Activated CD4-positive, alpha-beta T cell treated with anti-CD3 and anti-CD28 coated beads for 24 hours (primary cell): ENCODE results near the gene AVEN.

Source experiments
- DNase-seq, 2 donors: peaks; one replicate each; pipeline ENCODE4 v3.0.0-alpha.2; 2020; ENCODE audit warnings: low read depth in 2 of 2

Gene AVEN

DNA sequence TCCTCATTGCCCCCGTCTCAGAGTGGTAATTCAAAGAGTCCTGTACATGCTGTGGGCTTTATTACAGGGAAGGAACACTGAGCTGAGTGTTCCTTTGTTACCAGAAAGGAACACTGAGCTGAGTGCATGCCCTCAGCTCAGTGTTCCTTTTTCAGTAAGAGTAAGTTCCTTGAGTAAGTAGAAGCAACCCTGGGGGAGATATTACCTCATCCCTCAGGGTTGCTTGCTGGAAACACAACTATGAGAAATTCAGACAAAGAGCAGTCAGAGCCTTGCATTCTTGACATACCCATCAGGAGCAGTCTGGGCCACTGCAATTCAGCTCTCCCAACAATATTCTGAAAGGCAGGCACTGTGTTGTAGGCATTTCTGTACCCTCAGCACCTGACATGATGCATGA, 53.7 kb downstream of the AVEN start:
- DNase-seq, result no peak

DNA sequence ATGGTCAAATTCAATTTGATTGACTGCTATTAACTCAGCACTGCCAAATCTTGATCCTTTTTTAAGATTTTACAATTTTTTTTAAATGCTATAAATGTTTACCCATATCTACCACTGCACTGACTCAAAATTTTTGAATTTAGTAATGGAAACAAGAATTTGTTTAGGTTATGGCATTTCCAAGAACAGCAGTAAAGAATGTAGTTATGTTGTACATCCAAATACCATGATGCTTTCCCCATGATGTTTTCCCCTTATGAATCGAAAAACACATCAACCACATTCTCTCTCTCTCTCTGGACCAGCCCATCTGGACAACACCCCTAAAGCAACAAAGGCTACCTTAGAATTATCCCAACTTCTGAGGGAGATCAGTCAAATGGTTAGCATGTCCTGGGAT, 56.5 kb downstream of the AVEN start:
- DNase-seq, result no peak

DNA sequence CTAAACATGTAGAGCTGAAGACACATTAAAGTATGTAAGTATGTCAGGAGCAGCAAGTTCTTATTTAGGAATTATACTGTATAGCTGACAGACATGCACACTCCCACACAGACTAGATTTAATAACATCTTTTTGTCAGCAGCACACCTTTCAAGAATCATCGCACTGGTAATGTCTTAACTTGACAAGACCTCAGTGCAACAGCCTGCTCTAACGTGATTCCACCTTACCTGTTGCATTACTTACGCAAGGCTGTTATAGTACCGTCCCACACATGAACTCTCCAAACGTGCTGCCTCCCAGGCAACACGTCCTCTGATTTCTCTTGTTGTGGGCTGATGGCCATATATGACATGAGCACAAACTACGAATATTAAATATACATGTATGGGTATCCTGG, 58.8 kb downstream of the AVEN start:
- DNase-seq, result no peak

DNA sequence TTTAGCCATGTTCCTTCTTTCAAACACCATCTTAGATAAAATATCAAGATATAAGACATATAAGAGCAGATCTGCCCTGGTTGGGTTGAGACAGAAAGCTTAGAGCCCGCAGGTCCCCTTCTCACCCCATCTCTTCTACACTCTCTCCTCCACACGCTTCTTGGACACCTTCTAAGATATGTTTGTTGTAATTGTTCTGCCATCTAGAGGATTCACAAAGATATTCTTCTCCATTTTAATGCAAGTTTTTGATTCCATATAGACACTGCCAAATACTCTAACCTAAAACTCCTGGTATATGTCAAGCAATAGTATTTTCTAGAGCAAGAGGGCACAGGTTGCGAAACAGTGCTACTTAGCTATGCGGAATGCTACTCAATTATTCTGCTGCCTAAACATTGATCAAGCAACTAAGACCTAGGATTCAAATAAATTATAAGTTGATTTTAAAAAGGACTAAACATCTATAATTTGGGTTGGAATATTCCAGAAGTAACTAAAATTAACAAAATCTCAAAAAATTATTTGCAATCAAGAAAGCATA, 63.9 kb downstream of the AVEN start:
- no peak for DNase-seq

DNA sequence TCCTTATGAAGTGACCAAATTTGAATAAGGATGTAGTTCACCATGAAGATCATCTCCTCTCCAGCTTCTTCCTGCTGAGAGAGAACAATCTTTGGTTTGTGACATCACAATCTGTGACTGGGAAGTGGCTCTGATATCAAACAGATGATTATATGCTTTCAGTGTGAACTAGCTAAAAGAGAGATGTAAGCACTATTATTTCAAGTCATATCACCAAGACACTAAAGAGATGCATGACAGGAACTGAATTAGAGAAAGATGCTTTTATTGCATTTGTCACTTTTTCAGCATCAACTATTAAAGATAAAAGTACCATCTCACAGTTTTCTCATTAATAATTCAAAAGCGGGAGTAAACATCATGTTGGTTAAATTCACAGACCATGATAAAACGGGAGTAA, 67.2 kb downstream of the AVEN start:
- DNase-seq, result no peak

DNA sequence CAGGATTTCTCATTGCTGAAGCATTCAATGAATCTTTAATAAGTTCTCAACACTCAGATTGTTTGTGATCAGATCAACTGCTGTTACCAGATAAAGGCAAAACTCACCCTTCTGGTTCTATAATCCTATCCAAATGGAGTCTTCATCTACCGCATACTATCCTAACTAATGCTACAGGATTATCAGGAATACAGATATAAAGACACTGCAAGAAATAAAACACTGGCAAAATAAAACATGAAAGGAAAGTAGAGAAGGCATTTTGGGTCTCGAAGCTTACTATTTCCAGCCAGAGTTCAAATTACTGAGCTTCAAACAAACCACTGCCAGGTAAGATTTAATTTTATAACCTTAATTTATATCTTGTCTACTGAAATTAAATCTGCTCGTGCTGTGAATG, 70.2 kb downstream of the AVEN start:
- DNase-seq, result no peak

DNA sequence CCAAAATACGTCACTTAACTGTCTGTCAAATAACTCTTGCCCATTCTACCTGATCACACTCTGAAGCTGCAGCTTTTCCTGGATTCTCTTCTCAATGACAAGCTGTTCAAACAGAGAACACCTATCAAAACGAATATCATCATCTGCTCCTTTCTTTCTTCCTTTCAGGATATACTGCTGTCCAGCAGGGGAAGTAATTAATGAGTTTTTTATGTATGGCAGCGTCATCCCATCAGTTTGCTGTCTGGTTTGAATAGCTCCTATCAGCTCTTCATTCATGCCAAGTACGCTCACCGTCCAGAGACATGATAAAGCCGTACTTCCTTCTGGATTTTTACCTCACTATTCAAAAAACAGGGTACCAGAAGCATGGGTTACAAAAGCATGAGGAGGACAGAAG, 70.8 kb downstream of the AVEN start, which contains the start of gene CHRM5:
Gene CHRM5, plus strand, starts transcription at position 274 of the 400 bp plus-strand sequence. CDS start 94,221 bp downstream, outside the sequence.
- no peak for DNase-seq

DNA sequence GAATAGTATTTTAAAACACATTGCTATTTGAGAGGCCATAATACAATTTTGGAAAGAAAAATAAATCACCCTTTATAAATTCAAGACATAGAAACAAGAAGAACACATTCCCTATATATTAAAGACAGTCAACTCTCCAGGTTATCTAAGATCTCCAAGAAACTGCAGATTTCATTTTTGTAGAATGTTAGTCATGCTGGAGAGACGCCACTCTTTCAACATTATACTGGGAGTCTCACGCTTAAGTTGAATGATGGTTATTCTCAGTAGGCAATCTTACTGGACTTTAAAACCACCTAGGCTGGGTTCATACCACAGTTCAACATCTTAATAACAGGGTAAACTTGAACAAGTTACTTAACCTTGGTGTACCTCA, 74.4 kb downstream of the AVEN start:
- DNase-seq, result no peak

DNA sequence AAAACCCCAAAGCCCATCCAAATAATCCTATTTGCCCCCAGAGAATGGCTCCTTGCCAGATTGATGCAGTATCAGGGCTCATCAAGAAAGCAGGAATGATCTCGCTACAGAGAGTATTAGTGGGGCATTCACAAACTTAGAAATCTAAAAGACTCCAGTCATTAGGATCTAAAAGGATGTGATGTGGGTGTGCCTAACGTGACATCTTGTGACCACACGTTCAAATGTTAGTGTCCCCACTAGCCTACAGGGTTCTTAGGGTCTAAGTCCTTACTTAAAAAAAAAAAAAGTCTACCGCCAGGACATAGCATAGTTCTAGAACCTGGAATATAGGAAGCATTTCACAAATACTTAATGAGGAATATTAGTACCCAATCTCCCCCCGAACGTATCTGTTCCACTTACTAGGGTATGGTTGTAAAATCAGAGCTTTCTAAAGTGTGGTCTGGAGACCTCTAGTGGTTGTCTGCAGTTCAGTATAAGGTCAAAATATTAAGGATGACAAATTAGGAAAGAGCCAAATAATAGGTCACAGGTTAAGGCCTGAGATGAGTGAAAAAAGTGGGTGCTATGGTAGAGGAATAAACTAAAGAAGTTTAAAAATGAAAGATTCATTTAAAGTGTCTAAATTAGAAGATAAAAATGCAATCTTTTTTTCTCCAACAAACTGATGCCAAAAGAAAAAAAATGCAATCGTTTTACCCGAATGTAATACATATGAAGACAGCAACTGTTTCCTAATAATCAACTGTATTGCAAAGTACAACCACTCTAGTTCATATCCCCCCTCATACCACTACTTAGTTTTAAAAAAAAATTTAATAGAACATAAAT, 75.0 kb downstream of the AVEN start:
- no peak for DNase-seq

DNA sequence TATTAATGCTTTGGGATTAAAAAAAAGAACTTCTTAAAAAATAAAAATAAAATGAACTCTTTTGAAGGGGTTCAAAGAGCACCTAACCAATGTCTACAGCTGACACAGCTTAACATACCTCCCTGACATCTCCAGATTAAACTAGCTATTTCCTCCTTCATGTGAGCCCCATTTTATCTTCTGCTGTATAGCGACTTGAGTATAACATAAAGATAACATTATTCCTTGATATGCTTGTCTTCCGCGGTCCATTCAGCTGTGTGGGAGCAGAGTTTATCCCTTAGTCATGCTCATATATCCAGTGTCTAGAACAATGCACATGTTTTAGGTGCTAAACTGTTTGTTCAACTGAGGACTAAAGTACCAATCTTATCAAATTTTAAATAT, 78.5 kb downstream of the AVEN start:
- DNase-seq, result no peak

DNA sequence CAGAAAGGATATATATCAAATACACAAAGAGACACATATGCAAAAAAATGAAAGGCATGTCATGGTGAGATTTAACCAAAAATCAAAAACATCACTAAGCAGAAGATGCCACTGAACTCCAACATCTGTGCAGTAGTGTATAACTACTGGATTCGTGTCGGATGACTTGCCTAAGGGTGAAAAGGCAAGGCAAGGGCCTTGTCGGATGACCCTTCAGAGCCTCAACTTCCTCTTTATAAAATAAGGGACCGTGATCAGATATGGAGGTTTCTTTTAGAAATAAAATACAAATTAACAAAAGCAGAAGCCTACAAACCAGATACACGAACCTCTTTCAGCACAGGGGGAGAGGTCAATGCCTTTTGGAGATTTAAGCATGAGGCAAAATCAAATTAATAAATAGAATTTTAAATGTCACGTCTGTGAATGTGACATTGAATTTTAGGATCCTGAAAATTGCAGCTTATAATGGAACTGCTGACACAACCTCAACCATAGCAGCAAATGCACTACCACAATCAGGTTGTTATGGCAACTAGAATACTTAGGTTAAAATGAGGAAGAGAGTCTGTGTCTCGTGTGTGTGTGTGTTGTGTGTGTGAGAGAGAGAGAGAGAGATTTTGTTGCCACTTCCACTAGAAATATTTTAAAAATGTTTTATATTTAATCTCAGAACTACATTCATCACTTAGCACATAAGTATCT, 79.0 kb downstream of the AVEN start:
- DNase-seq, result no peak

DNA sequence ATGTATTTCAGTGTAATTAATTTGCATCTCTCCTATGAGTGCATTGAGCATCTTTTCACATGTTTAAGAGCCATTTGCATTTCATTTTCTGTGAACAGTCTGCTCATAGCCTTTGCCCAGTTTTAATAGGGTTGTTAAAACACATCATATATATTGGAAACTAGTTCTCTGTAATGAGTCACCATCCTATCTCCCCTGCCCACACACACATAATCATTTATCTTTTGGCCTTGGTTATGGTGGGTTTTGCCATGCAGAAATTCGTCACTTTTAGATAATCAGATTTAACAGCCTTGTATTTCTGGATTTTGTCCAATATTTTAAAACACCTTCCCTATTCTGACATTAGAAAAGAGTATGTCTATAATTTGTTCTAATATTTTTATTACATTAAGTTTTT, 82.6 kb downstream of the AVEN start:
- no peak for DNase-seq

DNA sequence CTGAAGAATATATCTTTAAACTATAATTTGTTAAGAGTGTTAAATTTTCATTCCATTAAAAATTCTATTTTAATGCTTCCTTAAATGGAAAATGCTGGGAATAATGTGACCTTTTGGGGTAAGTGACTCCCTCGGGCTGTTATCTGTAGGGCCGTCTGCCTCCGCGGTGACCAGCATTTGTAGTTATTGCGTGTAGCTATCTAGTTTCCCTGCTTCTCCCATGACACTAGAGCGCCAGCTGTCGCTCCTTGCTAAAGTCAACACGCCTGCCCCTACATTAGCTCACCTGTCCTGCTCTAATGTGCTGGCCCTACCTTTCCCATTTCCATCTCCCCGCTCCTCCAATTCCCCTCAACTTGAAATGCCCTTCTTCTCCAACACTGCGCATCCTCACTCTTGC, 83.1 kb downstream of the AVEN start:
- no peak for DNase-seq

DNA sequence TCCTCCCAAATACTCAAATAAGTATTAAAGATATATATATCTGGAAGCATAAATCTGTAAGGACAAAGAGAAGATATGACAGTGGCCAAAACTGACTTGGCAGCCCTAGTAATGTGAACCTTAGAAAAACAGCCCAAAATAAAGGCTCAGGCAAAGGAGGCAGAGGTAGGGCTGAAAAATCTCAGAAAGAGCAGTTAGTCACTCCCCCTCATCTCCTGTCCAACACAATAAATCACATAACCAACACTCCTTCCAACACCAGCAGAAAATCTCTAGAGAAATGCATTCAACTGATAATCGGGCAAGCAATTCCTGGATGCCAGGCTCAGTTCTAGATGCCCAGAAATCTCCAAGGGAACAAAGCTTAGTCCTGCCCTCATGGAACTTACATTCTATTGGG, 92.9 kb downstream of the AVEN start:
- no peak for DNase-seq

DNA sequence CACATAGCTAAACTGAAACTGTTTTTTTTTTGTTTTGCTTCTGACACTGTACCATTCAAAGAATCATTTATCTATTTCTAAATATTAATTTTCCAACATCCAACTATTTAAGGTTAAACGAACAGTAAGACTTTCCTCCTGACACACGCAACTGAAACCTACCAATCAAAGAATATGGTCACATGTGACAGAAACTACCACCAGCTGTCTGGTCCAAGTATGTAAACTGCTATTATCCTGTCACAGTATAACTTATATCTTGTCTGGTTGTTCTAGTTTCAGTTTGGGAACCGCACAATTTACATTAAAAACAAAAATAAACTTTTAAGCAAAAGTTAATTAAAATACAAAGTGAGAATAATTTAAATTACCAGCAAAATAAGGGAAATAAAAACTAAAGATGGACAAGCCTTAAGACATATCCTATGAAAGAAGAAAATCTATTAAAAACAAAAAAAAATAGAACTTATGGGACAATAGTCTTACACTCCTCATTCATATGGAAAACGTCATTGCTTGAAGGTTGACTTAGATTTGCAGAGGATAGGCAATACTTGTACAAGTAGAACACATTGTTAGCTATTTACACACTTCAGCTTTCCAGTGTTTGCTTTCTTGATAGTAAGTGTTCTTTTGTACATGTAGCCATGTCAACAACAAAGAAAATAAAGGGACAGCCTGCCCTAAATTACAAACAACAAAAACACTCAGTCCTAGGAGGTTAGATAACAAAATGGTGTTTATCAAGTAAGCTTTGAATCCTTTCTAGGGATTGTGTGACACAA, 97.5 kb downstream of the AVEN start:
- DNase-seq, result no peak

DNA sequence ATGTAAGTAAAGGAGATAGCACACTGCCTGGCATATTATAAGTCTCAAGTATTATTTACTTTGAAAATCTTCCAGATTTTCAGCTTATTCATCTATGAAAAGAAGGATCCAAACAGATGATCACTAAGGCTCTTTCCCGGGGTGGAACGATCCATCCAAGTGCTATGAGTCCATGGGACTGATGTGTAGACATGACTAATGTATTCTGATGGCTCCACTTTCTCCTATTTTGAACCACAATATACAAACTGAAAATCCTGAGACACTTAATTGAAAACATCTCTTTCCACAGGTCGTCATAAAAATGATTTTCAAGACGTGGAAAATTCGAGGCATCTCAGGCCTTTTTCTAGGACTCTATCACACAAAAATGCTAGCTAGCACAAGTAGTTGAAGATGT, 104.1 kb downstream of the AVEN start:
- no peak for DNase-seq

DNA sequence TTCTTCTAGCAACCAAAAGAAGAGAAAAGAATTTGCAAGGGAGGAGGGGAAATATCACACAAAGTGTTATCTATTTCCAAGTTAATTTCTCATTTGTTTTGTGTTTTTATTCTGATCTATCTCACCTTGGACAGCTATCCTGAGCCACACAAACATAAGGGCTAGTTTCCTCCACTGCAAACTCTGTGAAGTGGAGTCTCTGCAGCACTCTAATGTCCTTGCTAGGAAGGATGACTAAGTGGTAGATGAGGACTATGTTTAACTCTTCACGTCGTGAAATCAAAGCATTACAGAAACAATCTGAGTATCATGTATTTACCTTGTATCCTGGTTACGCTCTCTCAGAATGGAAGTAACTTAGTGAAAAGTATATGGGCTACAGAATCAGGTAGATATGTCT, 104.6 kb downstream of the AVEN start:
- no peak for DNase-seq

DNA sequence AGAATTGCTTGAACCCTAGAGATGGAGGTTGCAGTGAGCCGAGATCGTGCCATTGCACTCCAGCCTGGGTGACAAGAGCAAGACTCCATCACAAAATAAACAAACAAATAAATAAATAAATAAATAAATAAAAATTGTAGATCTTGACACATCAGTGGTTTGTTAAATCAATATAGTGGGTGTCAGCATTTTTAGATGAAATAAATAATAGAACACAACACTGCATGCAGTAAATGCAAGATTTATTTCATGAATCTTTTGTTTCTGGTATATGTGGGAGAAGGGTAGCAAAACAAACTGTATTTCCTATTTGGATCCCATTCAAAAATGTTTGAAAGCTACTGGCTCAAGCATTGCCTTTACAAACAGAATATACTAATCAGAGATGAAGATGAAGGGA, 106.3 kb downstream of the AVEN start:
- DNase-seq, result no peak

DNA sequence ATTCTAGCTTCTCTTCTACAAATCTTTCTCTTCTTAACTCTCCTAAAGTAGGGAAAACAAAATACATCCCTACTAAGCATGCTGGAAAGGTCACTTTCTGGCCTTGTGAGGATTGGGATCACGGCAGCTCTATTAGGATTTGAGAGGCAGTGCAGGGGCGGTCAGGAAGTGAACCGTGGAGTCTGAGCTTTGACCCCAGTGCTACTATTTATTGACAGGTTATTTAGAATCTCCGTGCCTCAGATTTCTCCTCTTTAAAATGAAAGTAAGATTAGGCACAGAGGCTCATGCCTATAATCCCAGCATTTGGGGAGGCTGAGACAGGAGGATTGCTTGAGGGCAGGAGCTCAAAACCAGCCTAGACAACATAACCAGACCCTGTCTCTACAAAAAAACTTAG, 112.7 kb downstream of the AVEN start:
- no peak for DNase-seq

DNA sequence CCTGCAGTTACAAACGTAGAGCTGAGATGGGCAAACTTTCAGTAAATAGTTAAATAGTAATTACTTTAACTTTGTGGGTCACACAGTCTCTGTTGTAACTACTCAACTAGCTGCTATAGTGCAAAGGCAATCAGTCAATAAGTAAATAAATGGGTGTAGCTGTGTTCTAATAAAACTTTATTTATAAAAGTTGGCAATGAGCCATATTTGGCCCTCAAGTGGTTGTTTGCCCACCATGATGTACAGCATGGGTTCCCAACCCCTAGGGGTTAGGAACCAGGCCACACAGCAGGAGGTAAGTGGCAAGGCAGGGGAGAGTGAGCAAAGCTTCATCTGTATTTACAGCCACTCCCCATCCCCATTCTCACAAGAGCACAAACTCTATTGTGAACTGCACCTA, 115.6 kb downstream of the AVEN start:
- DNase-seq, result no peak

DNA sequence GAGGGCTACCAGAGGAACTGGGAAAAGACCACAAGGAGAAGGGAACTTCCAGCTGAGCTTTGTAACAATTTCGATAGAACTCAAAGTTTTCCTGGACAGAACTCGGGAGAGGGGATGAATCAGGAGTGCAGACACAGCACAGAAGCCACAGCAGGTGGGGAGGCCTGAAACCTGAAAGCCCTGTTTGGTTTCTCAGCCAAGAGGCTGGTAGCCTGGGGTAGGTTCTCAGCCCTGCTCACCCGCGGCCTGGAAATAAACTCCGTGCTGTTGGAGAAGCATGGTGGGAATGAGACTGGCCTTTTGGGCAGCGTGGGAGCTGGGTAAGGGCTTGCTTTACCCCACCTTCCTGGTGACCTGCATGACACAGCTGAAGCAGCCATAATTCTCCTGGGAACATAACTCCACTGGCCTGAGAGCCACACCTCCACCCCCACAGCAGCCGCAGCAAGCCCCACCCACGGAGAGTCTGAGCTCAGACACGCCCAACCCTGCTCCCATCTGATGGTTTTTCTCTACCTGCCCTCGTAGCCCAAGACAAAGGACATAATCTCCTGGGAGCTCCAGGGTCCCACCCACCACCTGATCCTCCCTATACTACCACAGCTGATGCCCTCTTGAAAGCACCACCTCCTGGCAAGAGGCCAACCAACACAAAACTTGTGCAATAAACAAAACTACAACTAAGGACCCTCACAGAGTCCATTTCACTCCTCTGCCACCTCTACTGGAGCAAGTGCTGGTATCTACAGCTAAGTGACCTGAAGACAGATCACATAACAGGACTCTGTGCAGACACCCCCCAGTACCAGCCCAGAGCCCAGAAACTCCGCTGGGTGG, 123.2 kb downstream of the AVEN start:
- DNase-seq, result no peak
